GM20000 (cell line): ENCODE measurements around the gene C15orf40.

Source experiments
- DNase-seq: peaks from one replicate; pipeline ENCODE4 v3.0.0; 2012; ENCODE audit warnings: low spot score
- CTCF ChIP-seq: IDR thresholded peaks from 2 replicates; pipeline ENCODE4 v1.5.1; 2012; ENCODE audit warnings: mild to moderate bottlenecking, control low read depth; ENCODE audit errors: extremely low read depth, missing control alignments

The C15orf40 gene

GRCh38 chr15:82972990-82973389 lies 38.4 kb downstream of the C15orf40 start:
- no peak for DNase-seq
- no peak for TF ChIP-seq CTCF

GRCh38 chr15:82971218-82971984 lies 40.0 kb downstream of the C15orf40 start:
- DNase-seq, result no peak
- no peak for TF ChIP-seq CTCF

- DNase-seq, result no peak
- no peak for TF ChIP-seq CTCF
Observed at GRCh38 chr15:82970696-82971095, 40.7 kb downstream of the C15orf40 start.

GRCh38 chr15:82970078-82970686 lies 41.3 kb downstream of the C15orf40 start:
- TF ChIP-seq CTCF, result no peak
- no peak for DNase-seq

- no peak for TF ChIP-seq CTCF
- DNase-seq, result no peak
Observed at GRCh38 chr15:82969353-82969752, 42.1 kb downstream of the C15orf40 start.

GRCh38 chr15:82968066-82968465 lies 43.4 kb downstream of the C15orf40 start:
- DNase-seq, result no peak

GRCh38 chr15:82966671-82967071 lies 44.8 kb downstream of the C15orf40 start:
- no peak for TF ChIP-seq CTCF

More at GRCh38 chr15:82968066-82968465, 43.4 kb downstream of the C15orf40 start:
- TF ChIP-seq CTCF, result no peak

More at GRCh38 chr15:82966671-82967071, 44.8 kb downstream of the C15orf40 start:
- DNase-seq, result peak; percentile 41
